OCI-LY7 (cell line): ENCODE data around the gene CDK2AP2. TPM values are rescaled to one million over a fixed set of nuclear protein-coding genes. Genes with fewer than 3 reads are reported as not detected.

Experiments used
- BruUV-seq: library from RNA; stranded (reverse); fragments of 400-500 nt; replicated peaks from 2 replicates; lab custom pipeline; 2021; lab: Mats Ljungman, UMichigan
- CTCF ChIA-PET: fragments of 300-600 bp; sonication (Branson Sonifier 250); formaldehyde crosslinking; loops from one replicate; lab custom pipeline; 2022; ENCODE audit warnings: antibody characterized with exemption; ENCODE audit not compliant: unreplicated experiment; lab: Charles Lee
- POLR2A ChIA-PET: fragments of 300-600 bp; sonication (Branson Sonifier 250); formaldehyde crosslinking; loops from one replicate; lab custom pipeline; 2022; ENCODE audit warnings: antibody characterized with exemption; lab: Charles Lee
- DNase-seq: peaks from one replicate; pipeline ENCODE4 v3.0.0-alpha.2; 2015; ENCODE audit warnings: low spot score
- H2AFZ ChIP-seq: fragments of 200-600 bp; sonication (generic), shearing (Covaris generic); 2 replicates; pipeline ENCODE4 v1.6.1; 2014; ENCODE audit warnings: mild to moderate bottlenecking, antibody characterized with exemption, low read length, moderate library complexity
- H3K27ac ChIP-seq: fragments of 200-600 bp; sonication (generic); 2 replicates; pipeline ENCODE4 v1.5.1; 2014; ENCODE audit warnings: mixed run types, low read depth, mild to moderate bottlenecking, moderate library complexity, low read length, inconsistent platforms; ENCODE audit not compliant: poor library complexity, severe bottlenecking
- H3K36me3 ChIP-seq: fragments of 200-600 bp; sonication (generic); 2 replicates; pipeline ENCODE4 v1.6.1; 2014; ENCODE audit warnings: mild to moderate bottlenecking, antibody characterized with exemption, low read length, moderate library complexity, mixed read lengths; ENCODE audit not compliant: insufficient read depth
- H3K4me1 ChIP-seq: fragments of 200-600 bp; sonication (generic); 2 replicates; pipeline ENCODE4 v1.5.1; 2014; ENCODE audit warnings: mild to moderate bottlenecking, low read length; ENCODE audit not compliant: insufficient read depth, poor library complexity, severe bottlenecking
- H3K4me2 ChIP-seq: fragments of 200-600 bp; sonication (generic); 2 replicates; pipeline ENCODE4 v1.6.1; 2014; ENCODE audit warnings: mild to moderate bottlenecking, low read length
- H3K4me3 ChIP-seq: fragments of 200-600 bp; sonication (generic); 2 replicates; pipeline ENCODE4 v1.5.1; 2014; ENCODE audit warnings: mild to moderate bottlenecking, low read depth, low read length; ENCODE audit not compliant: poor library complexity, severe bottlenecking
- H3K79me2 ChIP-seq: fragments of 200-600 bp; sonication (generic); 2 replicates; pipeline ENCODE4 v1.6.1; 2016; ENCODE audit warnings: low read depth, mild to moderate bottlenecking, low read length, moderate library complexity, mixed read lengths; ENCODE audit not compliant: insufficient read depth
- H3K9me2 ChIP-seq: fragments of 200-600 bp; sonication (generic); 2 replicates; pipeline ENCODE4 v1.6.1; 2016; ENCODE audit warnings: mild to moderate bottlenecking, low read length, mixed read lengths; ENCODE audit not compliant: insufficient read depth
- H3K9me3 ChIP-seq: fragments of 200-600 bp; sonication (generic); 2 replicates; pipeline ENCODE4 v1.6.1; 2014; ENCODE audit warnings: mild to moderate bottlenecking, mixed run types, low read length, mixed read lengths
- H4K20me1 ChIP-seq: fragments of 200-600 bp; sonication (generic); 2 replicates; pipeline ENCODE4 v1.6.1; 2014; ENCODE audit warnings: mild to moderate bottlenecking, antibody characterized with exemption, low read length, moderate library complexity, mixed read lengths; ENCODE audit not compliant: insufficient read depth
- EZH2phosphoT487 ChIP-seq: fragments of 200-600 bp; sonication (generic); IDR thresholded peaks from 2 replicates; pipeline ENCODE4 v1.6.1; 2018; ENCODE audit warnings: low read depth, borderline replicate concordance, mild to moderate bottlenecking, mixed run types, antibody characterized with exemption, low read length, moderate library complexity, mixed read lengths
- intact Hi-C: fragments of 100-400 bp; cut with micrococcal nuclease; formaldehyde crosslinking; loops from one replicate; pipeline ENCODE4 v1.10.0; 2022; ENCODE audit not compliant: unreplicated experiment
- total RNA-seq, 2 experiments: library from RNA; depleted of rRNA in 1 of 2; stranded (reverse); fragments of >200 nt in 1 of 2; shearing (Covaris generic) in 1 of 2; gene quantifications; 2 replicates each; pipeline ENCODE4 v1.2.3, GENCODE V29; 2014 to 2022
- TF ChIP-seq, protein P1 (sequence below): fragments of 200-600 bp; sonication (generic); conservative IDR thresholded peaks from 2 replicates; pipeline ENCODE4 v1.5.1; 2014; ENCODE audit warnings: mild to moderate bottlenecking, antibody characterized with exemption, low read length, moderate library complexity, mixed read lengths

Gene CDK2AP2
- total RNA-seq, 2 experiments from 2014 or later, result 71.5 to 90.2 TPM

- intact Hi-C loops, result no loop called here
- TF ChIP-seq, protein P1, sequence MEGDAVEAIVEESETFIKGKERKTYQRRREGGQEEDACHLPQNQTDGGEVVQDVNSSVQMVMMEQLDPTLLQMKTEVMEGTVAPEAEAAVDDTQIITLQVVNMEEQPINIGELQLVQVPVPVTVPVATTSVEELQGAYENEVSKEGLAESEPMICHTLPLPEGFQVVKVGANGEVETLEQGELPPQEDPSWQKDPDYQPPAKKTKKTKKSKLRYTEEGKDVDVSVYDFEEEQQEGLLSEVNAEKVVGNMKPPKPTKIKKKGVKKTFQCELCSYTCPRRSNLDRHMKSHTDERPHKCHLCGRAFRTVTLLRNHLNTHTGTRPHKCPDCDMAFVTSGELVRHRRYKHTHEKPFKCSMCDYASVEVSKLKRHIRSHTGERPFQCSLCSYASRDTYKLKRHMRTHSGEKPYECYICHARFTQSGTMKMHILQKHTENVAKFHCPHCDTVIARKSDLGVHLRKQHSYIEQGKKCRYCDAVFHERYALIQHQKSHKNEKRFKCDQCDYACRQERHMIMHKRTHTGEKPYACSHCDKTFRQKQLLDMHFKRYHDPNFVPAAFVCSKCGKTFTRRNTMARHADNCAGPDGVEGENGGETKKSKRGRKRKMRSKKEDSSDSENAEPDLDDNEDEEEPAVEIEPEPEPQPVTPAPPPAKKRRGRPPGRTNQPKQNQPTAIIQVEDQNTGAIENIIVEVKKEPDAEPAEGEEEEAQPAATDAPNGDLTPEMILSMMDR, result no peak
- no peak for TF ChIP-seq EZH2phosphoT487
These were observed 37.3 kb upstream of the CDK2AP2 start for GRCh38 chr11:67545280-67545679.

DNA sequence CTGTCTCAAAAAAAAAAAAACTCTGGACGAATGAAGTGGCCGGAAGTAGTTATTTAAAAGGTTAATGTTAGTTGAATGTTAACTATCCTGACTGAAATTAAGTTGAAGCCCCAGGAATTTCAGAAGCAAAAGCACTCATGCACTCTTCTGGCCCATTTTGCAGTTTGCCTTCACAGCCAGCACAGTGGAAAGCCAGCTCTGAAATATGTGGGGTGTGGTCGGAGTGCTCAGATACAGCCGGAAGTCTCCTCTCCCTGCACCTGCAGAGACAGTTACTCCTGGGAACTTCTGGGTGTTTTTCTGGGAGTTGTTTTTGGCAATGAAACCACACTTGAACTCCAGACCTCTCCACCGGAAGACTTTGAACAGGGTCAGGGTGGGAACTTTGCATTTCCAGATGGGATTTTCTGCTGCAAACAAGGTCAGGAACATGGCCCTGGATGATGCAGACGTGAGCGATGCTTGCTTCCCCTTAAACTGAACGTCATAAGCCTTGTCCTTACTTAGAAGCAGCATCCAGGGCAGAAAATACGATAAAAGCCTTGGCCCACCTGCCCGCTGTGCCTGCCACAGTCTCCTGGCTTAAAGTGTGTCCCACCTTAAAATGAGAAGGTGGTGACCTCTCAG lies 36.8 kb upstream of the CDK2AP2 start:
- Histone ChIP-seq H4K20me1 (no peaks in the 10 kb centered on the region), H3K9me2 (no peaks in the 10 kb centered on the region), H3K27ac (no peak overlapping the region), H3K4me1 (no peaks in the 10 kb centered on the region), H3K4me3 (no peak overlapping the region), H2AFZ (no peak overlapping the region), H3K36me3 (no peaks in the 10 kb centered on the region), H3K9me3 (no peaks in the 10 kb centered on the region), H3K4me2 (no peak overlapping the region), H3K79me2 (no peaks in the 10 kb centered on the region)
- CTCF ChIA-PET, result no interaction called here
- BruUV-seq, result no TSS peak
- no peak for DNase-seq
- POLR2A ChIA-PET, result no interaction called here
- intact Hi-C loops, result no loop called here
- no peak for TF ChIP-seq EZH2phosphoT487
- TF ChIP-seq, protein P1, result no peak

More at GRCh38 chr11:67545280-67545679, 37.3 kb upstream of the CDK2AP2 start:
- peaks cover 5% of the 10 kb centered on the region; the same call in 1 of the 2 replicates for H3K9me3 ChIP-seq
- no TSS peak for BruUV-seq
- CTCF ChIA-PET, result no interaction called here
- H3K36me3 ChIP-seq, result no peaks in the 10 kb centered on the region
- H3K9me2 ChIP-seq, result no peaks in the 10 kb centered on the region
- POLR2A ChIA-PET, result no interaction called here
- H3K27ac ChIP-seq, result no peak overlapping the region
- no peak overlapping the region for H3K4me2 ChIP-seq
- H4K20me1 ChIP-seq, result no peaks in the 10 kb centered on the region
- no peak for DNase-seq
- H3K4me1 ChIP-seq, result no peaks in the 10 kb centered on the region
- H2AFZ ChIP-seq, result no peak overlapping the region
- no peaks in the 10 kb centered on the region for H3K79me2 ChIP-seq
- H3K4me3 ChIP-seq, result no peak overlapping the region

GRCh38 chr11:67543585-67543984 lies 35.6 kb upstream of the CDK2AP2 start:
- no peak overlapping the region for H3K4me2 ChIP-seq
- ChIA-PET POLR2A (no interaction called here), CTCF (no interaction called here)
- intact Hi-C loops, result no loop called here
- no peak overlapping the region for H2AFZ ChIP-seq
- no peak overlapping the region for H3K4me3 ChIP-seq
- H3K9me2 ChIP-seq, result no peaks in the 10 kb centered on the region
- no peaks in the 10 kb centered on the region for H3K4me1 ChIP-seq
- H3K9me3 ChIP-seq, result no peaks in the 10 kb centered on the region
- H3K79me2 ChIP-seq, result no peaks in the 10 kb centered on the region
- H3K27ac ChIP-seq, result no peak overlapping the region
- DNase-seq, result no peak
- no TSS peak for BruUV-seq
- no peaks in the 10 kb centered on the region for H3K36me3 ChIP-seq
- TF ChIP-seq EZH2phosphoT487, result no peak
- TF ChIP-seq, protein P1, result no peak
- no peaks in the 10 kb centered on the region for H4K20me1 ChIP-seq
